ENCODE results near the gene PSMC3IP.

- TF ChIP-seq CTCF (IDR thresholded peaks at IDR 0.05) = peak in 1 of 6 experiments; percentile 16
- no peak for TF ChIP-seq POLR2AphosphoS5 (IDR thresholded peaks at IDR 0.05)
Observed at GRCh38 chr17:42563543-42563942, 14.0 kb downstream of the PSMC3IP start.

All from upper lobe of left lung (tissue), 4 donors.